IPS DF 19.7 (cell line): ENCODE data around the gene C1QTNF9.
"Not testable (repeated sequence)": the region's sequence is repeated elsewhere in the genome, so short reads cannot be mapped to it uniquely, and the experiment has no call there.

Source experiments
- DNase-seq: peaks from one replicate; pipeline ENCODE4 v3.0.0-alpha.2; 2013; ENCODE audit warnings: low read depth, low spot score

The C1QTNF9 gene

DNA sequence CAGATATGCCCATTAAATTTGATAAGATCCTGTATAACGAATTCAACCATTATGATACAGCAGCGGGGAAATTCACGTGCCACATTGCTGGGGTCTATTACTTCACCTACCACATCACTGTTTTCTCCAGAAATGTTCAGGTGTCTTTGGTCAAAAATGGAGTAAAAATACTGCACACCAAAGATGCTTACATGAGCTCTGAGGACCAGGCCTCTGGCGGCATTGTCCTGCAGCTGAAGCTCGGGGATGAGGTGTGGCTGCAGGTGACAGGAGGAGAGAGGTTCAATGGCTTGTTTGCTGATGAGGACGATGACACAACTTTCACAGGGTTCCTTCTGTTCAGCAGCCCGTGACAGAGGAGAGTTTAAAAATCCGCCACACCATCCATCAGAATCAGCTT is 12.0 kb downstream of the C1QTNF9 start:
- not testable (repeated sequence) for DNase-seq

DNA sequence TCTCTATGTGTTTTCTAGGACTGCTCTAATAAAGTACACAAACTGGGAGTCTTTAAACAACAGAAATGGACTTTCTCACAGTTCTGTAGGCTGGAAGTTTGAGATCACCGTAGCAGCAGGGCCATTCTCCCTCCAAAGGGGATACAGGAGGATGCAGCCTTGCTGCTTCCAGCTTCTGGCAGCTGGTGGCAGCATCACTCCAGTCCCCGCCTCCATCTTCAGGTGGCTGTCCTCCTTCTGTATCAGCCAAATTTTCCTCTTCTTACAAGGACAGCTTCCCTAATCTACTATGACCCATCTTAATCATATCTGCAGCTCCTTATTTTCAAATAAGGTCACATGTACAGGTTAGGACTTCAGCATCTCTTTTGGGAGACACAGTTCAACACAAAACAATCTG is 13.1 kb downstream of the C1QTNF9 start:
- DNase-seq: not testable (repeated sequence)

DNA sequence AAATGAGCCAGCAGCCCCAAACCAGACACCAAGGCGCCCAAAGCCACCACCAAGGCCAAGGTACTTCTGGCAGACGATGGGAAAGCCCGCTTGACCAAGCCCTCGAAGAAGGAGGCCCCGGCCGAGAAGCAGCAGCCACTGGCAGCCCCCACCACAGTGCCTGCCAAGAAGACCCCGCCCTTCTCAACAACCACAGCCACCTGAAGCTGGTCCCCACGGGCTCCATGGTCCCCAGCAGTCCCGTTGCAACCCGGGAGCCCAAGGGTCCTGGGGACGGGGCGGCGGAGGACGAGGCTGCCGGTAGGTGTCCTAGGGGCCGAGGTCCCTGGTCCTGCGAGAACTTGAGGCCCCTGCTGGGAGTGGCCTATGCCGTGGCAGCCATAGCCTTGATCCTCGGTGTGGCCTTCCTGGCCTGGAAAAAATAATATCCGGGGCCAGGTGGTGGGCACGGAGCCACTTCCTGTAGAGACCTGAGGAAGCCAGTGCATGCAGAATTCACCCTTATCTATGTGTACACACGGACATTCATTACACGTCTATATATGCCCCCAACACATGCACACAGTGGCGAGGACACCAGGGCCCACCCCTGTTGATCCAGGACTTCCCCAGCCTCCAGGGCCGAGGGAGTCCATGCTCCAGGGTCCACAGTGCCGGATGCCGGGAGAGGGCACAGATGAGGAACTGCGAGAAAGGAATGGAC is 13.8 kb downstream of the C1QTNF9 start:
- no peak for DNase-seq

DNA sequence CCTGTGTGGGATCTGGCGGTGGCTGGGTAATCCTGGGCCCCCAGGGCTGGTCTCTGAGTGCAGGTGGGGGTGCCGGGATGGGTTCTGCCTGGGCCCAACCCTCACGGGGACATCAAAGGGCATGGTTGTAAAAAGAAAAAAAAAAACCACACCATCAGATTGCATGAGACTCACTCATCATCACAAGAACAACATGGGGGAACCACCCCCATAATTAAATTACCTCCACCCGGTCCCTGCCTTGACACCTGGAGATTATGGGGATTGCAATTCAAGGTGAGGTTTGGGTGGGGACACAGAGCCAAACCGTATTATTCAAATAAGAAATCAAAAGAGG is 14.3 kb downstream of the C1QTNF9 start:
- no peak for DNase-seq

DNA sequence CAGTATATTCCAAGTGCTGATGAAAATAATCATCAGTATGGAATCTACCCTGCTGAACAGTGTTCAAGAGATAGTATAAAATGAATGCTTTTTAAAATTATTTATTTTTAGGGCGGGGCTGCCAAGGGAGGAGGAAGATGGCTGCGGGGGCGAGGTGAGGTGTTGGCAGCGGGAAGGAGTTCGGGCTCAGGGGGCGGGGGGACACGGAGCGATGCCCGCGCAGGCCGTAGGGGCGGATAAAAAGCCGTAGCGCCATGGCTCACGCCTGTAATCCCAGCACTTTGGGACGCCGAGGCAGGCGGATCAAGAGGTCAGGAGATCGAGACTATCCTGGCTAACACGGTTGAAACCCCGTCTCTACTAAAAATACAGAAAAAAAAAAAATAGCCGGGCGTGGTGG is 18.2 kb downstream of the C1QTNF9 start:
- not testable (repeated sequence) for DNase-seq

DNA sequence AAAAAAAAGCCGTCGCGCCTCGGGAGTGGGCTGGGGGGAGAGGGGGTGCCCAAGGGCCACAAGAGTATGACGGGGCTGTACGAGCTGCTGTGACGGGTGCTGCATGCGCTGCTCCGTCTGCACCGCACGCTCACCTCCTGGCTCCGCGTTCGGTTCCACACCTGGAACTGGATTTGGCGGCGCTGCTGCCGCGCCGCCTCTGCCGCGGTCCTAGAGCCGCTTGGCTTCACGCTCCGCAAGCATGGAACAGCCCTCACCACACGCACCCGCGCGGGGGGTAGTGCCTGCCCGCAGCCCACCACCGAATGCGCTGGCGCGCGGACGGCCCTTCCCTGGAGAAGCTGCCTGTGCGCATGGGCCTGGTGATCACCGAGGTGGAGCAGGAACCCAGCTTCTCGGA is 18.8 kb downstream of the C1QTNF9 start:
- no peak for DNase-seq

DNA sequence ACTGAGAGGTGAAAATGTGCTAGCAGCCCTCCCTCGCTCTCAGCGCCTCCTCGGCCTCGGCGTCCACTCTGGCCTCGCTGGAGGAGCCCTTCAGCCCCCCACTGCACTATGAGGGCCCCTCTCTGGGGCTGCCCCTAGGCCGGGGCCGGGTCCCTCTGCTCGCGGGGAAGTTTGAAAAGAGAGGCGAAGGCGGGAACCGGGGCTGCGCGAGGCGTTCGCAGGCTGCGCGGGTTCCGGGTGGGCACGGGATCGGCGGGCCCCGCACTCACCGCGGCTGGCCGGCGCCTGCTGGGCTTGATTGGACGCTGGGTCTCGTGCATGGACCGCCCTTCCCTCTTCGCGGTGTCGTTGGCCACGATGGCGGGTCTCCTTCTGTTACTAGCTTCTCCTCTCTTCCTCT is 29.3 kb downstream of the C1QTNF9 start:
- no peak for DNase-seq

DNA sequence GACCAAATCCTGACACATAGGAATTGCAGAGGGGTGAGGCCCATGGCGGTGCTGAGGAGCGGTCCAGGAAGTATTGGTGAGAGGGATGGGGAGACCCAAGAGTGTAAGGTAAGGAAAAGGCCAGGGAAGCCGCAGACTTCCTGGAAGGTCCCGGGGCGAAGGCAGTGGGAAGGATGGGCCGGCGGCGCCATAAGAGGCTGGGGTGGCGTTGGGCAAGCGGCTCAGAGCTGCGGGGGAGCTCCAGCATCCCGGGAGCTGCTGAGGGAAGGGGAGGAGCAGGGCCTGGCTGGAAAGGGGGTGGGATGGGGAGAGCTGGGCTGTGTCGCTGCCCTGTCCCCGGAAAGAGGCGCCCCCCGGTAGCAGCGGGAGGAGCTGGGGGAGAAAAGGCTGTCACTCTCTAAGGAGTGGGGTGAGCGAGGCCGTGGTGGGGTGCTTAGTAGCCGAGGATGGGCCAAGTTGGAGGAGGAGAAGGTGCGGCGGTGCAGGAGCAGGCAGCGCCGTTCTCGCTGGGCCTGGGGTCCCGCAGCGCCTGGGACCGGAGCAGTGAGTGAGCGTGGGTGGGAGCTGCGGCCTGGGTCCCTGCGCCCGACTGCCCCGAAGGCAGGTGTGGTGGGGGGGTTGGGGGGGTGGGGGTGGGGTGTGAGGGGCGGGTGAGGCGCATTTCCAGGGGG is 30.7 kb downstream of the C1QTNF9 start:
- DNase-seq: no peak

DNA sequence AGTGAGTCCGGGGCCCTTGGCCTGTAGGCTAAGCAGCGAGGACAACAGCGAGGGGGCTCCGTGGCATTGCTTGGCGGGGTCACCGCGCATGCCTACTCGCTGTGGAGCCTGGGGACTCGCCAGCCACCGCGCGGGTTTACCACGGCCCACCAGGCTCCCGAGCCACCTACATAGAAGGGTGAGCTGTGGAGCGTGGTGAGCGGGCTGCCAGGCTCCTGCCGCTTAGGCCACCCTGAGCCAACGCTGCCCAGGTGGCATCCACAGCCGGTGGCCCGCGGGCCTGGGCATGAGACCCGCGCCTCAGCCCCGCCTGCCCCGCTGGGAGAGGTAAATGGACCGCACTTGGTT is 31.2 kb downstream of the C1QTNF9 start:
- DNase-seq: no peak

DNA sequence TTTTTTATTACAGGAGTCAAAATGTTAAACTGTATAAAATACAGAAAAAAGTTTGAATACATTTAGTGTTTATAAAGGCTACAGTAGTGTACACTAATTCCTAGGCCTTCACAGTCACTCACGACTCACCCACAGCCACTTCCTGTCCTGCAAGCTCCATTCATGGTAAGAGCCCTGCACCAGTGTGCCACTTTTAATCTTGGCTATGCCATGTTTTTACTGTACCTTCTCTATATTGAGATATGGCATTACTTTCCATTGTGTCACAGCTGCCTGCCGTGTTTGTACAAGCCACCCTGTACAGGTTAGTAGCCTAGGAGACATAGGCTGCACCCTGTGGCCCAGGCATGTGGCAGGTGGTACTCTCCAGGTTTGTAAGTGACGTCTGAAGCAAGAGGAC is 32.1 kb downstream of the C1QTNF9 start:
- DNase-seq: no peak

DNA sequence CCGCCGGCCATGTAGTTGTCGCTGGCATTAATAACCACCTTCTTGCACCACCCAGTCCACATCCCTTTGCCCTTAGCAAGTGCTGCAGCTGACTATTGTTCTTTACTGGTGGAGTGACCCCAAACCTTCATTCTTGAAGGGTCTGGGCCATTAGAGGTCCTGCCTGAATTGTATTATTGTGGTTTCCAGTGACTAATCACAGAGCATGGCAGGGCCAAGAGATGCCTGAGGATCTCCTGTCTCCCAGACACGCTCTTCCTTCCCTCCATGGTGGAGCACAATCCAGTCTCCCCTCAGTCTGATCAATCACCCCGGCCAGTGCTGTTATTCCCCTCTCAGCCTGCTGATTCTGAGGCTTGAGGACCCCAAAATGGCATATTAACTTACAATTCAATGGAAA is 39.0 kb downstream of the C1QTNF9 start:
- DNase-seq: no peak

DNA sequence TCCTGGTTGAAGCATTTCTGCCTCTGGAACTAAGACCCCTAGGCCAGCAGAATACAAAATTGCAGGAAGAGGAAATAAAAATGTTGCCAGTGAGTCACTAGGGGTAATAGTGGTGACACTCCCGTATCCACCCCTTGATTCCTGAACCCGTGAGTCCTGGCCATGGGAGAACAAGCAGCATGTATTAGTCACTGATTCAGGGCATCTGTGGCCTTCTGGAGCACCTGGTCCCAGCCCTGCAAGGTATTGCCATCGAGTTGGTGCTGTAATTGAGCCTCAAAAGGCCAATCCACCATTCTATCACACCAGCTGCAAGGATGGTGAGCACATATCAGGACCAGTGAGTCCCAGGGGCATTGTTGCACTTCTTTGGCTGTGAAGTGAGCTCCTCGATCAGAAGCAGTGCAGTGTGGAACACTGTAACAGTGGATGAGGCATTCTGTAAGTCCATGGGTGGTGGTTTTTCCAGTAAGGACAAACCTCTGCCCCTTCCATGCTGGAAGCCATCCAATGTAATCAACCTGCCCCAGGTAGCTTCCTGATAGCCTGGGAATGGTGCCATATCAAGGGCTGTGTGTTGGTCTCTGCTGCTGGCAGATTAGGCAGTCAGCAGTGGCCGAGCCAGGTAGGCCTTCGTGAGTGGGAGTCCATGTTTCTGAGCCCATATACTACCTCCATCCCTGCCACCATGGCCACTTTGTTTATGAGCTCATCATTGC is 39.6 kb downstream of the C1QTNF9 start:
- no peak for DNase-seq

DNA sequence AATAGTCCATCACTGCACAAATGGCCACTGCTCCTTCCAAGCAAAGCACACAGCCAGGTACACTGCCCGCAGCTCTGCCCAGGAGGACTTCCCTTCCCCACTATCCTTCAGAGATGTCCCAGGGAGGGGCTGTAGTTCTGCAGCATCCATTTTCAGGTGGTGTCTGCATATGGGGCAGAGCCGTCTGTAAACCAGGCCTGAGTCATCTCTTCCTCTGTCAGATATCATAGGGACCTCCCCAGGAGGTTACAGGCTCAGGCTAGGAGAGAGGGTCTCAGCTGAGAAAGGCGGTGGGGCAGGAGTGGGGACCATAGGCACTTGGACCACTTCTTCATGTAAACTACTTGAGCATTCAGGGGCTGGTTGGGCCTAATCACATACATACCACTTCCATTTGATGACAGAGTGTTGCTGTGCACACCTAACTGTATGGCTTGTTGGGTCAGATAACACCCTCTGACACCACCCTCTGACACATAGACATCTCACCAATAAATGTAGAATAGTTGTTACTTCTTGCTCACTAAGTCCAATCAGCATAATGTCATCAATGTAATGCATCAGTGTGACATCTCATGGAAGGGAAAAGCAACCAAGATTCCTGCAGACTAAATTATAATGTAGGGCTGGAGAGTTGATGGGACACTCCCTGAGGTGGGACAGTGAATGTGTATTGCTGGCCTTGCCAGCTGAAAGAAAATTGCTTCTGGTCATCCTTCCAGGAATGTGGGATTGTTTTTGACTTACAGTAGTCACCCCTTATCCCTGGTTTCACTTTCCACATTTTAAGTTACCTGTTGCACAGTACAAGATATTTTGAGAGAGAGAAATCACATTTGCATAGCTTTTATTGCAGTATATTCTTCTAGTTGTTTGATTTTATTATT is 40.6 kb downstream of the C1QTNF9 start:
- DNase-seq: not testable (repeated sequence)

DNA sequence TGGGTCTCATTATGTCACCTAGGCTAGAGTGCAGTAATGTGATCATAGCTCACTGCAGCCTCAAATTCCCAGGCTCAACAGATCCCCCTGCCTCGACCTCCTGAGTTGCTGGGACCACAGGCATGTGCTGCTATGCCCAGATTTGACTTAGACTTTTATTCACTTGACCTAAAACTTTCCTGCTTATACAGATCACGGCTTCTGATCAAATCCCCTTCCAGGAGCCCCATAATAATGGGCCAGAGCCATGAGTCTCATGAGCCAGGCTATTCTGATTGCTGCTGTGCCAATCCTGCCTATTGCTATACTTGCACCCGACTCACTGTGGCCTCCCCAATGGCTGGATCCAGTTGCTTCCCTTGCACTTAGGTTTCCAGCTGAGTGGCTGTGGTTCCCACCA is 42.0 kb downstream of the C1QTNF9 start:
- DNase-seq: no peak

DNA sequence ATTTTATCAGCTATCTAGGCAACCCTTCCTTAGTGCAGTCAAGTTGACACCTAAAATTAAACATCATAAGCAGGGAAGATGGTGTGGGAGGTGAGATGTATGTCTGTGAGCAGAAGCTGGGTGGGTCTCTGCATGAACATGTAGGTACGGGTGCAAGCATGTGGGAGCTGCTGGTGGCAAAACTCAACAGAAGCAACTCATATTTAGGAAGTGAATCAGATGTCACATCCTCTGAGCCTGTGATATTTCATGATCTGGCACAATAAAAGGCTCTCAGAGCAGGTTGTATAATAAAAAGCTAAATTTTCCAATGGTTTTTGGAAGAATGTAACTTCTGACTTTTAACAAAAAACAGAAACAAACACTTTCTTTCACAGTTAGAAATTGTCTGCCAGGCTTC is 44.4 kb downstream of the C1QTNF9 start:
- DNase-seq: no peak

DNA sequence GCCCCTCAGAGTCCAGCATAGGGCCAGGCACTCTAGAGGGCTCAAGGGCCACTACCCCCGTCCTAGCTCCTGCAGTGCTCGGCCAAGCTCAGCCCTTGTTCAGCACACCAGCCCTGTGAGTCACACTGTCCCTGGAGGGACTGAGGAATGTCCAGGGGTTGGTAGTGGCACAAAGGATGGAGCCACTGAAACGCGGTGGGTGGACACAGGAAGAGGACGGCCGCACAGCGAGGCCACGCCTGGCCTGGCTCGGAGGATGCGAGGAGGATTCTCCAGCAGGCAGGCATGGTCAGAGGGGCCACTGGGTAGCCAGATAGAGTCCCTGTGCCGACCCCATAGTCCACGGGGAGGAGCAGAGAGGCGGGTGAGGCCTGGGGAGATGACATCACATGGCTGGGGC is 45.7 kb downstream of the C1QTNF9 start:
- DNase-seq: no peak

DNA sequence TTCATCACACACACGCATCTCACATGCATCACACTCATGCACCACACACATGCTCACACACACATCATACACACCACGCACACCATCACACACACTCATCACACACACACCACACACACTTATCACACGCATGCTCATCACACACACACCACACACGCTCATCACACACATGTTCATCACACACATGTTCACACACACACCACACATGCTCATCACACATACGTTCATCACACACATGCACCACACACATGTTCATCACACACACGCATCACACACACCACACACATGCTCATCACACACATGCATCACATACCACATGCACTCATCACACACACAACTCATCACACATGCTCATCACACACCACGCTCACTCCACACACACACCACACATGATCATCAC is 46.9 kb downstream of the C1QTNF9 start:
- DNase-seq: no peak

DNA sequence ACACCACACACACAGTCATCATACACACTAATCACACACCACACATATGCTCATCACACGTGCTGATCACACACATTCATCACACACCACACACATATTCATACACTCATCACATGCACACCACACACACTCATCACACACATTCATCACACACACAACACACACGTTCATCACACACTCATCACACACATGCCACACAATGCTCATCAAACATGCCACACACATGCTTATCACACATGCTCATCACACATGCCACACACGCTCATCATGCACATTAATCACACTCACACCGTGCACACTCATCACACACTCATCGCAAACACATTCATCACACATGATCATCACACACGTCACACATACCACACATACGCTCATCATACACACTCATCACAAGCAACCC is 47.5 kb downstream of the C1QTNF9 start:
- no peak for DNase-seq

DNA sequence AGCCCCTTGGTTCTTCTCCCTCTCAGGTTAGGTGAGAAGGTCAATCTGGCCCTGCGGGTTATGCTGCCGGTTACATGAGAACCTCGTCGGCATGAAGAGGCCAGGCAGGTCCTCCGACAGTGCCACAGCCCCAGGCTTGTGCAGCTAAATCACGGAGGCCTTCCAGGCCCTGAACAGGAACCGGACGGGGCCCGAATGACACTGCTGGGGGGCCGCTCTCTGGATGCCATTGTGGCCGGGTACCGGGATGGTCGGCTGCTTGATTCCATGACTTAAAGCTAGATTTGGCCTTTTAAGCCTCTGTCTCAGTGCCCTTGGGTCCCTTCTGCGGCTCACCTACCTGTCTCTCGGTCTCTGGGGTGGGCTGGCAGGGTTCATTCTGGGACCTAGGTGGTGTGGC is 48.4 kb downstream of the C1QTNF9 start:
- no peak for DNase-seq

DNA sequence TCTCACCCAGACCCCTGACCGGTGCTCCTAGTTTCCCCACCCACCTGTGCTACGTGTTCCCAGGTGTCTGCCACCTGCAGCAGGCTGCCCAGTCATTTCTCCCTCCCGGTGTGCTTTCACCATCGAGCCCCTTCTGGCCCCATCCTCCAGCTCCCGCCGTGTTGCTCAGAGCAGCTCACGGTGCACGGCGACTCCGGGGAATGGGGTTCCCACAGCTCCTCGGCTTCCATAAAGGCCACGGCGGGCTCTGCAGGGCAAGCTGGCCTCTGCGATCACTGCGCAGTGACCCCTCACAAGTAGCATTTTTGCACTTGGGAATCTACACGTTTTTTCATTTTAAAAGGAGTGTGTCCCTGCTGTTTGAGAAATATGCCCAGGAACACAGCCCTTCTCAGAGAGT is 49.5 kb downstream of the C1QTNF9 start:
- not testable (repeated sequence) for DNase-seq

DNA sequence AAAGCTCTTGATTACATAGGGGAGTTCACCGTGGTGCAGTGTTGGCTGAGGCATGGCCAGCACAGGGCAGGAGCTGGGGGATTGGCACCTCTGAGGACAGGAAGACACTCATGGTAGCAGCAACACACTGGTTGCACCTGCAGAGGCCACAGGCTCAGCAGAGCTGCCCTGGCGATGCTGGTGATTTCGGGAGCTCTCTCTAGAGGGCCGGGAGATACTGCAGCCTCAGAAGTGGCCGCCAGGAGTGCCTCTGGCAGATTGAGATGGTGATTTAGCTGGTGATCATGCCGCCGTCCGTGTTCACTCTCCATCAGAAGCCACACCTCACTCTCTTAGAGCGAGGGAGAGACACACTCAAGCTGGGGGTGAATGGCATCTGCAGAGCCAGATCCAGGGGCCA is 49.9 kb downstream of the C1QTNF9 start:
- not testable (repeated sequence) for DNase-seq

DNA sequence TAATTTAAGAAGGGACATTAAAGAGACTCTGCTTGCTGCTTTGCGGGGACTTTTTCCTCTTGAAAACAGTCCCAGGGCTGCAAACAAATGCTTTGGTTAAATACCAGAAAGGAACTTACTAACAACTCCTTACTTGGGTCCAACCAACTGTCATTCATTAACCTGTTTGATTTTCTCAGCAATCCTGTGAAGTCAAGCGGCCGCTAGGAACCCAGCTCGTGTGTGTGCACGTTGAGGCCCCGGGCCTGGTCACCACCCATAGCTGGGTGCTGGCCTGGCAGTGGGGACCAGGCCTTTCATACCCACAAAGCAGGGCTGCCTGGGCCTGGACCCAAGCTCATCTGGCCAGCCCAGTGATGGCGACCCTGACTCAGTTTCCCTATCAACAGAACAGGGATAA is 50.7 kb downstream of the C1QTNF9 start:
- DNase-seq: no peak
